ENCODE results near the gene CDRT4. TPM values are rescaled to one million over a fixed set of nuclear protein-coding genes. Genes with fewer than 3 reads are reported as not detected.

Gene CDRT4
- total and polyA plus RNA-seq, 2 donors (not counting 3 experiments of a cell fraction or from before 2014, with no cell fraction given), result 11.5 to 13.6 TPM

DNA sequence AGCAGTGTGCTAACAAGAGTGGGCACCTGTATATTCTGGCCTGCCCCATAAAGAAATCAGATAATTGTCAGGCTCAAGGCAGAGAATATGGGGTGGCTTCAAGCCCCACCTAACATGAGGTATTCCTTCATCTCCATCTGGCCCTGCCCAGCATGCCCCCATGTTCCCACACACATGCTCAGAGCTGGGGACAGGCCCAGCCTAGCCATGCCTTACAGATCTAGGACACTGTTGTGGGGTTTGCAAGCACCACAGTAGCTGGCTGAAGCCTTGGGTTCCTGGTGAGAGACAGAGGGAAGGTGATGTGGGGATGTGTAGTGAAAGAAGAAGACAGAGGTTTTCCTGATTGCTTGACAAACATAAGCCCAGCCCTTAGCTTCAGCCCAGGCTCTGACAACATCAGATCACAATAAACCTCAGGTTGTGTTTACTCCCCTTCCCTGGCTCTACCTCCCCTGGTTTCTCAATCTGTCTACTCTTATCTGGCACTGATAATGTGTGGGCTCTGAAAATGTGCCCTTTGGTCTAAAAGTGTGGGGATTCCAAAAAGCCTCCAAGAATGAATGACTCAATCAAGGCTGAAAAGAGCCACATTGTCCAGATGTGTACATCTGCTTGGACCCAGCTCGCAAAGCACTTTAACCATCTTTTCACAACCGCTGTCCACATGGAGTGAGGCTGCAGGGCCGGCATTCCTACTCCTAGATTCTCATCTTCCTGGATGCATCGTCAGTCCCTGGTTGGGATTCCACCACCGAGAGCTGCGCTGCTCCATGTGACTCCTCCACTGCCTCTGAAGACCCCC, 34.4 kb downstream of the CDRT4 start:
- no TSS peak for BruUV-seq (replicated peaks)

More for the DNA sequence above, 34.4 kb downstream of the CDRT4 start:
- Histone ChIP-seq H3K36me3 (ENCODE audit: control insufficient read depth in 2 of 2, extremely low read depth in 1 of 2, insufficient read depth in 2 of 2, low read length in 2 of 2) (peaks cover 0 to 2% of the 10 kb centered on the region in 2 experiments), H3K79me2 (ENCODE audit: control insufficient read depth, insufficient read depth, low read length) (no peaks in the 10 kb centered on the region), H3K9ac (replicated peaks; ENCODE audit: extremely low read depth, insufficient read depth, low read length) (no peak overlapping the region), H2AFZ (ENCODE audit: low read depth, low read length) (no peak overlapping the region), H3K4me1 (ENCODE audit: control insufficient read depth, extremely low read depth, insufficient read depth, low read length) (peaks cover 15% of the 10 kb centered on the region), H3K9me1 (replicated peaks; ENCODE audit: control insufficient read depth, extremely low read depth, insufficient read depth, low read length) (no peaks in the 10 kb centered on the region), H3K27me3 (ENCODE audit: control insufficient read depth in 2 of 2, insufficient read depth in 2 of 2, low read length in 2 of 2) (no peaks in the 10 kb centered on the region), H3K4me3 (replicated peaks in 1 of 3; ENCODE audit: insufficient read depth in 1 of 3, low read depth in 1 of 3, low read length in 3 of 3) (no peak overlapping the region), H4K20me1 (replicated peaks; ENCODE audit: control insufficient read depth, extremely low read depth, insufficient read depth, low read length) (no peaks in the 10 kb centered on the region), H3K27ac (ENCODE audit: insufficient read depth, low read depth, low read length) (no peak overlapping the region), H3K4me2 (ENCODE audit: insufficient read depth, low read length) (no peak overlapping the region), H3K9me3 (replicated peaks; ENCODE audit: control insufficient read depth, insufficient read depth, low read length) (no peaks in the 10 kb centered on the region)
- ChIA-PET CTCF (interaction anchor here (0.9 to 4.0 kb wide), 2 partner anchors 58 to 70 kb away, joined by 3 to 19 read pairs; no protein-coding TSS in a partner anchor), POLR2A (interaction anchor here (0.7 kb wide), 1 partner anchor 86 kb away, joined by 7 read pairs; no protein-coding TSS in a partner anchor)
- DNase-seq (ENCODE audit: low read depth, low spot score), result no peak
- dilution Hi-C loops (cut with MboI; ENCODE audit: extremely low pct_ligation_motif_present, low sequenced_read_pairs), result no loop called here
- FAIRE-seq, result no peak
- intact Hi-C loops (cut with micrococcal nuclease), result no loop called here
- TF ChIP-seq POLR2AphosphoS5 (IDR thresholded peaks at IDR 0.05; ENCODE audit: insufficient read depth, low read depth, low read length), result no peak
- no peak for TF ChIP-seq JUN (IDR thresholded peaks at IDR 0.05; ENCODE audit: borderline replicate concordance, insufficient read depth, insufficient read length, low read depth)
- no peak for TF ChIP-seq MYC (IDR thresholded peaks at IDR 0.05; ENCODE audit: low read depth, low read length)
- TF ChIP-seq, protein P1, sequence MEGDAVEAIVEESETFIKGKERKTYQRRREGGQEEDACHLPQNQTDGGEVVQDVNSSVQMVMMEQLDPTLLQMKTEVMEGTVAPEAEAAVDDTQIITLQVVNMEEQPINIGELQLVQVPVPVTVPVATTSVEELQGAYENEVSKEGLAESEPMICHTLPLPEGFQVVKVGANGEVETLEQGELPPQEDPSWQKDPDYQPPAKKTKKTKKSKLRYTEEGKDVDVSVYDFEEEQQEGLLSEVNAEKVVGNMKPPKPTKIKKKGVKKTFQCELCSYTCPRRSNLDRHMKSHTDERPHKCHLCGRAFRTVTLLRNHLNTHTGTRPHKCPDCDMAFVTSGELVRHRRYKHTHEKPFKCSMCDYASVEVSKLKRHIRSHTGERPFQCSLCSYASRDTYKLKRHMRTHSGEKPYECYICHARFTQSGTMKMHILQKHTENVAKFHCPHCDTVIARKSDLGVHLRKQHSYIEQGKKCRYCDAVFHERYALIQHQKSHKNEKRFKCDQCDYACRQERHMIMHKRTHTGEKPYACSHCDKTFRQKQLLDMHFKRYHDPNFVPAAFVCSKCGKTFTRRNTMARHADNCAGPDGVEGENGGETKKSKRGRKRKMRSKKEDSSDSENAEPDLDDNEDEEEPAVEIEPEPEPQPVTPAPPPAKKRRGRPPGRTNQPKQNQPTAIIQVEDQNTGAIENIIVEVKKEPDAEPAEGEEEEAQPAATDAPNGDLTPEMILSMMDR (IDR thresholded peaks at IDR 0.05; ENCODE audit: extremely low read depth in 1 of 2, insufficient read depth in 1 of 2, low read depth in 1 of 2, low read length in 2 of 2), result no peak
- no peak for TF ChIP-seq POLR2A (IDR thresholded peaks at IDR 0.05; ENCODE audit: low read depth, low read length)
- no peak for TF ChIP-seq GATA2 (IDR thresholded peaks at IDR 0.05; ENCODE audit: insufficient read depth, insufficient read length, low read depth, low read length)
- TF ChIP-seq FOS (IDR thresholded peaks at IDR 0.05; ENCODE audit: borderline replicate concordance, insufficient read depth, low read length), result no peak

Measured in endothelial cell of umbilical vein (primary cell).